Measurements from ENCODE around the gene CPLX1.
A peak's percentile ranks its signal among the peaks of the same experiment; 100 is the strongest.

CPLX1 gene

DNA sequence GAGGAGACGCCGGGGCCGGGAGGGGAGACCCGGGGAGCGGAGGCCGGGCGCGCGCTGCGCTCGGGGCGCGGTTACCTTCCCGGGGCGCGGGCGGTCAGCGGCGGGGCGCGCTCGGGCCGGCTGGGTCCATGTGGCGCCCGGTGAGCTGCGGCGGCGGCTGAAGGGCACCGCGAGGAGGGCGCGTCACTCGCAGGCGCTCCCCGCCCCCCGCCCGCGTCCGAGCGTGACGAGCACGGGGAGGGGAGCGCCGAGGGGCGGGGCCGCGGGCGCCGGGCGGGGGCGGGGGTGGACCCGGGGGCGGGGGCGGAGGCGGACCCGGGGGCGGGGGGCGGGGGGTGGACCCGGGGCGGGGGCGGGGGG lies at the start of gene CPLX1:
Gene CPLX1 (minus strand): TSS at position 159 of the 360 bp plus-strand sequence. CDS start 1,607 bp downstream, outside the sequence.
- peak; percentile 27 to 79 for DNase-seq

DNA sequence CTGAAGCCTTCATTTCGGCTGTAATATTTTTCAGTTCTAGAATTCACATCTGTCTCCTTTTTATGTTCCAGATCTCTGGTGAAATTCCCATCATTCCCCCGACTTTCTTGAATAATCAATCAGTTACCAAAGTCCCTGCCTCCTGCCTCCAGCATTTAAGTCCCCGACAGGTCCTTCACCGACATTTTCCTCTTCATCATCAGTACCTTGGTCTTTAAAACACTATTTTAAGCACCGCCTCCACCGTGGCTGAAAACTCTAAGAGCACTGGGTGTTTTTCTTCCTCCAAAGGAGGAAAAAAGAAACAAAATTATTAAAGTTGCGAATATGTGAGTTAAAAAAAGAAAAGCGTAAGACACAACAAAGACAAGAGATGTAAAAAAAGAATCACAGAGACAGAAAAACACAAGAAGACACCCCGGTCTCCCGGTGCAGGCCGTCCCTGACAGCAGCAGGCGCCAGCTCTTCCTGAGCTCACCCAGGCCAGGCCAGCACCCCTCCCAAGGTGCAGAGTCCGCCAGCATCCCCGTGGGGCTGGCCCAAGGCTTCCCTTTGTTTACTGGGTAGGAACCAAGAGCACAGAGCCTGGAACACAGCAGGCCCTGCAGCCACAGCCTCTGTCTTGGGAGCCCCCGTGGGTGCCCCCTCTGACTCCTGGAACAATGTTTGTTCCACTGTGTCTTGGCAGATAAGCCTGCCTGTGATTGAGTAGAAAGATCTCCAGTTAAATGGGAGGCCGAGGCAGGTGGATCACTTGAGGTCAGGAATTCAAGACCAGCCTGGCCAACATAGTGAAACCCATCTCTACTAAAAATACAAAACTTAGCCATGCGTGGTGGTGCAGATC lies 49.3 kb upstream of the CPLX1 start:
- DNase-seq = no peak

DNA sequence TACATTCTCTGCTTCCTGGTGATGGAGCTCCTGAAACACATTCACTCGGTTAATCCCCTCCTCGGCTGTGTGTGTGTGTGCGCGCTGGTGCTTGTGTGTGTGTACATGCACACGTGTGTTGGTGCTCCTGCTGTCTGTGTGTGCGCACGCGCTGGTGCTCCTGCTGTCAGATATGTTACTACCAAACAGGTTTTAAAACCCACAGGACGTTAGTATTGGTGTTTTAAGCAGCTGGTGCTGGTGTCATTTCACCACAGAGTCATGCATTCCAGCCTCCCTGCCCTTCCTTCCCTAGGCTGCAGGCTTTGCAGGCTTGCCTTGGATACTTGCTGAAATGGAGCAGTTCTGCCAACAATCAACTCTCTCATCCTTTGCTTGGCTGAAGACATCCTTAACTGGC lies 48.1 kb upstream of the CPLX1 start:
- DNase-seq = no peak

DNA sequence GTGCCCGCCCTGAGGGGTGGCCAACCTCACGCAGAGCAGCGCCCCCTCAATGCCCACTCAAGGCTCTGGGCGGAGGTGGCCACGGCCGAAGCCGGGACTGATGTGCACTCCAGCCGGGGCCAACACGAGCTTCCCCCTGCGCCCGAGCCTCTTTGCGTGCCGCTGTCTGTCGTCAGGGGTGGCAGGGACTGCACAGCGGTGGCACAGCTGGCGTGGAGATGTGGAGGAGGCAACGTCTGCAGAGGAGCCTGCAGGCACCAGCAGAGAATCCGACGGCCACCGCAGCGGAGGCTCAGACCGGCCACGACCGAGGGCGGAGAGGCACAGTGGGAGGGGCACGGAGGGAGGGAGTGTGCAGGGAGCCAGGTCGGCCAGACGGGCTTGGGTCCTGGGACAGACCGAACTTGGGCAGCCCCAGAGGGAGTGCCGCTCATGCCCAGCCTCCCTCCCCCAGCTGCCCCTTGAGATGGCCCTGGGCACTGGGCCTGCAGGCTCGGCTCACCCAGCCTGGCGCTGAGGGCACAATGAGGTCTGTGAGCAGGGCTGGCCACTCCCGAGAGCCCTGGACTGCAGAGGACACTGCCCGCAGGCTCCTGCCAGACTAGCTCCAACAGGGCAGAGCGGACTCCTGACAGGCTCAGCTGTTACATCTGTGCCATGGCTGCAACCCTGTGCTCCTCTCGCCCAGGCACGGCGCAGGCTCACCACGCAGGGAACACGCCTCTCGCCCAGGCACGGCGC lies 46.5 kb upstream of the CPLX1 start:
- DNase-seq = no peak

DNA sequence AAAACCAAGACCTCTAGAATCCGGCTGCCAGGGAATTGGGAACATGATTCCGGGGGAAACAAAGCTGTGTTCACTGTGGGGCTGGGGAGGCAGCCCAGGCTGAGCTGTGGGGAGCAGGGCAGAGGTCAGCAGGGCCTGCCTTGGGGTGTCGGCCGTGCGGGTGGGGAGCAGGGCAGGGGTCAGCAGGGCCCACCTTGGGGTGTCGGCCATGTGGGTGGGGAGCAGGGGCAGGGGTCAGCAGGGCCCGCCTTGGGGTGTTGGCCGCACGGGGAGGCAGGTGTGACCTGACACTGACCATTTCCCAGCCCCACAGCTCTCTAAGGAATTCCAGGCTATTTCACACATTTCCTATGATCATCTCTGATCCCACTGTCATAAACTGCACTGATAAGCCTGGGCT lies 45.6 kb upstream of the CPLX1 start:
- DNase-seq = no peak

DNA sequence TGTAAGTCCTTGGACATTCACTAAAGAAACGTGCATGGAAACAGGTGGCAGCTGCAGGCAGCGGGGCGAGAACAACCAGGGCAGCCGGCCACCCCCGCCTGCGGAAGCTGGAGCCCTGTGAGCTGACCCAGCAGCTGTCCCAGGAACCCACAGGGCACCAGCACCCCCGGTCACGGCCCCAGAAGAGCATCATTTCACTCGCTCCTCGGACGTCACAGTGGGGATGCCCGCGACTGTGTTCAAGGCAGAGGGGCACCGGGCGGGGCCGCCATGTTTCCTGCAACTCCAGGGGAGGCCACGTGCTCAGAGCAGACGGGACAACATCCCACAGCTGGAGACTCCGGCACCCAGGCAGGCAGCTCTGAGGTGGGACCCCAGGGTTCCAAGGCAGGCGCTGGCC lies 45.0 kb upstream of the CPLX1 start:
- DNase-seq = no peak

DNA sequence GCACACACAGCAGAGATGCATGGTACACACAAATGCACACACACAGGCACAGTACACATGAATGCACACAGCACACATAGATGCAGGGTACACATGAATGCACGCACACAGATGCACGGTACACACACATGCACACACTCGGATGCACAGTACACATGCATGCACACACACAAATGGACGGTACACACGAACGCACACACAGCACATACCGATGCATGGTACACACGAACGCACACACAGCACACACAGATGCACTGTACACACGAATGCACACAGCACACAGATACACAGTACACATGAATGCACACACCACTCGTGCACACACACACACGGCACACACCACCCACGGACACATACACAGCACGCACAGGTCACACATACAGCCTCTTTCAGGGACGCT lies 43.8 kb upstream of the CPLX1 start:
- no peak for DNase-seq

DNA sequence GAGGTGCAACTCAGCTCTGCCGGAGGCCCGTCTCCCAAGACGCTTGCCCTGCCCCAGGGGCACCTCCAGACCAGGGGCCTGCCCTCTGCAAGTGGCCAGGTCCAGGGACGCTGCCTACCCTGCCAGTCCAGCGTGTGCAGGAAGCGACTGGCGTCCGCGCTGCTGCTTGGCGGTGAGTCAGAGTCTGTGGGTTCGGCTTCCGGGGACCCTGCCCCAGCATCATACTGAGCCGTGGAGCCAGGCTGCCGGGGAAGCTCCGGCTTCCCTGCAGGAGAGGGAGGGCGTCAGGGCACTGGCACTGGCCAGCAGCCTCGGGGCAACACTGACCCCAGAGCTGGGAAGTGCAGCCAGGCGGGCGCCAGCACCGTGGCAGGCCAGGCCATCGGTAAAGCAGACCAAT lies 42.5 kb upstream of the CPLX1 start:
- no peak for DNase-seq

DNA sequence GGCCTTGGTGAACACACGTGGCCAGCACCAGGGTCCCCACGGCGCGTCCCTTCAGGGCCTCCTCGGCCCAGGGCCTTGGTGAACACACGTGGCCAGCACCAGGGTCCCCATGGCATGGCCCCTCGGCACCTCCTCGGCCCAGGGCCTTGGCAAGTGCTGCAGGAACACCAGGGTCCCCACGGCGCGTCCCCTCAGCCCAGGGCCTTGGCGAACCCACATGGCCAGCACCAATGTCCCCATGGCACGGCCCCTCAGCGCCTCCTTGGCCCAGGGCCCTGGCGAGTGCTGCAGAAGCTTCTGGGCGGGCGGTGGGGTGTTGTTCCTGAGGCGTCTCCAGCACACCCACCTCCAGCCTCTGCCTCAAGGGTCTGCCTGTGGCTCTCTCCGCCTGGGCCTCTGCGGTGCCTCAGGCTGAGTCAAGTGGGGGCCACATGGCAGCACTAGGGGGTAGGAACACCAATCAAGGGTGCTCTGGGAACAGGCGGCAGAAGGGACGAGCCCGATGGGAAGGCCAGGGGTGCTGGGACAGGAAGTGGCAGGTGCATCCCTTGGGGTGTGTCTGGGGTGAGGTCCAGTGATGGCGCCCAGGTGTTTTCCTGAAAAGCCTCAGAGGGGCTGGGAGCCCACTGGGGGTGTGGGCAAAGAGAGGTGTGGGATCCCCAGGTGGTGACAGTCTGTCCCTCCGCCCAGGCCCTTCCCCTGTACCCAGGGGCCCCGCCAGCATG lies 41.8 kb upstream of the CPLX1 start:
- DNase-seq = no peak

DNA sequence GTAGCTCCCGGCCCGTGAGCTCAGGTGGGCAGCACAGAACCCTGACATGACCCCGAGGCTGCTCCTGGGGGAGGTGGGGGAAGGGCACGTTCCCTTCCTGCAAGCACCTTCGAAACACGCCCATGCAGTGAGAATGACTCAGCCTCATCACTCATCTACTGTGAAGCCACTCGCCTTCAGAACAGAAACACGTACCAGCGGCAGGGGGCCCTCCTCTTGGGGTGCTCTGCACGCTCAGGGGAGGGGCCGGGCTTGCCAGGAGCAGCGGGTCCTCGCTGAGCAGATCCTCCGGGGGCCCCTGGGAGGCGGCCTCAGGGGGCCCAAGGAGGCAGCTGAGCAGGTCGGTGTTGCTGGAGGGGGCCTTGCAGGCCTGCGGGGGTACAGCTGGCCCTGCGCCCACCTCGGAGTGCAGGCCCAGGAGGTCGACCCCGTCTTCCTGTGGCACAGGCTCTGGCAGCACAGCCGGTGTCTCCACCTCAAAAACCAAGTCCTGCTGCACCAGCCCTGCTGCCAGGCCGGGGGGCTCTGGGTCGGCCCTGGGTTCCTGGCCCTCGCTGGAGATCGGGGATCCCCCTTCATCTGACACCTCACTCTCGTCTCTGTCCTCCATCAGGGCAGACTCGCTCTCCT lies 40.9 kb upstream of the CPLX1 start:
- no peak for DNase-seq

DNA sequence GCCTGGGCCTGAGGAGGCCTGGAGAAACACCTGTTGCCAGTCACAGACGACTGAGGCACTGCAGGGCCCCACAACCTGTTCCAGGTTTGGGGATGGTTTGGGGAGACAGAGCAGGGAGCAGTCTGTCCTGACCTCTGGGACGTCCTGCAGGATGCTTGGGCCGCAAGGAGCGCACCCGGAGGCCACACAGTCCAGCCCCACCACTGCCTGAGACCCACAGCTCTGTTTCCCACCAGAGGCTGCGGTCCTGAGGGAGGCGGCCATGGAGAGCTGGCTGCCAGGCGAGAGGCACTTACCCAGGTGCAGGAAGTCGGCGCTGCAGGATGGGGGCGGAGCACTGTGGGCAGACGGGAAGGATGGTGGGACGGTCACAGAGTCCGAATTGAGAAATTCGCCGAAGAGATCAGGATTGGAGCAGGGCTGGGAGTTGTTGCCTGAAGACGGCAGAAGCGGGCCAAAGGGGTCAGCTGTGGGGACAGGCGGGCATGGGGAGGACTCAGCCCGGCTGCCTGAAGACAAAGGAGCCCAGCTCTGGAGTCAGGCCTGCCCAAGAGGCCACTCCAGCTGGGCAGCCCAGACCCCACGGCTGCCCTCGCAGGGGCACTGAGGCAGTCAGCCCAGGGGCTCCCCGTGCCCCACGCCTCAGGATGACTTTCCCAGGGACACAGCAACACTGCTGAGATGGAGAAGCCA lies 40.3 kb upstream of the CPLX1 start:
- DNase-seq = no peak

DNA sequence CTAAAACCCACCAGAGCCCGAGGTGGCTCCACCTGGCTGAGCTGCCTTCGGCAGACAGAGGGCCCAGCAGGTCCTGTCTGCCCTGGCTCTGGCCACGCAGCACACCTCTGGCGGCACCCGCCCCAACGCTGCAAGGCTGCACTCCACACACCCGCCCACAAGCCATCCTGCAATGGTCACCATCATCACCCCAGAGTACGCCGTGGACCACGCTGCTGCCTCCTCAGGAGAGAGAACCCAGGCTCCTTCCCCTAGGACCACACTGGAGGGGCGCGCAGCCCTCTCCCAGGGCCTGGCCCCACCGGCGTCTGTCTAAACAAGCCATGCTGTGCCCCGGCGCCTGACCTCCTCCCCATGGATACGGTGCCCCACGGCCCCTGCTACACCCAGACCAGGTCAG lies 39.6 kb upstream of the CPLX1 start:
- no peak for DNase-seq

DNA sequence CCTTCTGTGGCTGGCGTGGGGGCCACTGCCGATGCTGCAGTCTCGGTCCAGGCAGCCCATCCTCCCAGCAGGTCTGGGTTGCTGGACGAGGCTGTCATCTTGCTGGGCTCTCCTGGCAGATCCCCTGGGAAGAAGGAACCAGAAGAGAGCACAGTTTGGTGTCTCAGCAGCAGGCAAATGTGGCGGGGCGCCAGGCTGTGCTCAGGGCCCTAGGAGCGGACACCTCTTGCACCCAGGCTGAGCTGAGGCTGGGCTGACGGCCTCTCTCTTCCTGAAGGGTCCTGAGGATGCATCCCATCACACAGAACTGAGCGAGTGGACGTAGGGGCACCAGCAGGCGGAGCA lies 39.2 kb upstream of the CPLX1 start:
- no peak for DNase-seq

DNA sequence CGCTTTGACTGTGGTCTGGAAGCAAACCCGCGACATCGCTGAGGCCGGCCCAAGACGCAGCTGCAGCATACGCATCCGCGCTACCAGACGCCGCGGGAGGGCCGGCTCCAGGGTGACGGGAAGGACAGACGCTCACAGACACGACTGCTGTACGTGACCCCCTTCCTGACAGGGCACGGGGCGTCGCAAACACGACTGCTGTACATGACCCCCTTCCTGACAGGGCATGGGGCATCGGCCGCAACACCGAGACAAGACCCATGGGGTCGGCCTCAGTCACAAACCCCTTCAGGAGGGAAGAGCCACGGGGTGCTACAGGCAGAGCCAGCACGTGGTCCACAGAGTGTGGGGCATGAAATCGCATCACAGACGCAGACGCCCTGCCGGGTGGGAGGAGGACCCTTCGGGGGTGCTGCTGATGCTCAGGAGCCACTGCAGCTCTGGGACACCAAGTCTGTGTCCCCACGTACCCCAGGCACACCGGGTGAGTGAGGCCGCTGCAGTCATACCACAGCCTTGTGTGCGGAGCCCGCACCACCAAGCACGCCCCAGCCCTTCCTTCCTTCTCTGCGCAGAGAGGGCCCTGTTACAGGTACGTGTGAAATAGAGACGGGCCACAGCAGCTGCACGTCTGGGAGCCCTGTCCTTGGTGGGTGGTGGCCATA lies 38.7 kb upstream of the CPLX1 start:
- DNase-seq = no peak

DNA sequence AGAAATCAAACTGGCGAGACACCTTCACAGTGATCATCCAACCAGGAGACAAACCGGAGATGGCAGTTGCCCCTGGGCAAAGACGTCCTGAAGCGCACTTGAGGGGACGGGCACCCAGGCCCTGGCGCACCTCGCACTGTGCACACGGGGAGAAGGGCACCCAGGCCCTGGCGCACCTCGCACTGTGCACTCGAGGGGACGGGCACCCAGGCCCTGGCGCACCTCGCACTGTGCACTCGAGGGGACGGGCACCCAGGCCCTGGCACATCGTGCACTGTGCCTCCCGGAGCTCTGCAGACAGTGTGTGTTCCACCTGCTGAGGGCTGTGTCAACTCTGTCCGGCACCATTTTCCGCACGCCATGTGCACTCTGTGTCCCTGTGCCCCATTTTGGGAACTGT lies 34.6 kb upstream of the CPLX1 start:
- no peak for DNase-seq

DNA sequence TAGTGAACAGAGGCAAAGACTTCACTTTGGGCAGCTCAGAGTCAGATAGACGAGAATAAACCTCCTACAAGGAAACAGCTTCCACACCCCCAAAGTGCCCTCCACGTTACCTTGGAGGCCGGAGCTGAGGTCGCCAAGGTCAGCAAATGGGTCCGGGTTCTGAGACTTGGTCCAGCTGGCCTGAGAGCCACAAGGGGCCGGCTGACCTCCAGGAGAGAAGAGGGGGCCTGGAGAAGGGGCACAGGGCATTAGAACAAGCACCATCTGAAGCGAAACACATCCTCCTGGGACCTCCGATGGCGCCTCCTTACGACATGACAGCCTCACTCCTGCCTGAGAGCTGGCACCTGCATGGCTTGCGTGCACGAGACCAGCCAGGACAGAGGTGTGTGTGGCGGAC lies 33.6 kb upstream of the CPLX1 start:
- DNase-seq = no peak

DNA sequence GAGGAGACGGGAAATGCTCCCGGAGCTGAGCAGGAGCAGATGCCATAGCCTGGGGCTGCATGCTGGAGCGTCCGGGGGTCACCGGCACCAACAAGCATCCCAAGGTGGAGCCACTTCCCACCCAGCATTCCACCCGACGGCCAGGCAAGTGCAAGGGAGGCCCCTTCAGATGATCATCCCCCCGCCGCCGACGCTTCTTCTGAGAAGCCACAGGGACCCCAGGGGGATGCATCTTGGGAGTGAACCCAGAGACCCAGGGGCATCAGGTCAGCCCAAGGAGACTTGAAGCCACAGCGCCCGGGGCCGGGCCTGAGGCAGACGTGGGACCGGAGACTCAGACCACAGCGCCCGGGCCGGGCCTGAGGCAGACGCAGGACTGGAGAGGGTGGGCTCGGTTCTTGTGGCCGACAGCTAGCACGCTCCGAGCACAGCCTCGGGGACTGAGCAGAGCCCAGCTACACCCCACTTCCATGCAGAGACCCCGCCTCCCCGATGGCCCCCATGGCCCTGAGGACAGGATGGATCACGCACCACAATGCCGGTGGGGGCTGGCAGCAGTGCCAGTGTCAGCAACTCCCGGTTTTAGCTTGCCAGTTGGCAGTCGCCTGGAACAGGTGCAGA lies 33.0 kb upstream of the CPLX1 start:
- no peak for DNase-seq

DNA sequence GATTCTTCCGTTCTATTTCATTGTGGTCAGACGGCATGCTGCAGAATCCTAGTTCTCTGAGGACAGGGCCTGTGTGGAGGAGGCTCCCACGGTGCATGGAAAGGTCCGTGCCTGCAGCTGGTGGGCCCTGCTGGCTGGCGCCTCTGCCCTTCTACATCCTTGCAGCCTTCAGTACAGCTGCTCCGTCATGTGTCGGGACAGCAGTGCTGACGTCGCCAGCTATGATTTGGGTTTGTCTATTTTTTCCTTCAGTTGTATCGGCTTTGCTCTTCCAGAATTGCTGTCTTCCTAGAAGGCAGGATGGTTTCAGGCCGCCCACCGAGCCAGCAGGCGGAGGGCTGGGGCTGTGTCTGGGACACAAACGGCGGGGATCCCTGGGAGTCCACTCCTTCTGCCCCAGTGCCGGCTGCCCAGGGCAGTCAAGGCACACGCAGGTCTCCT lies 32.1 kb upstream of the CPLX1 start:
- DNase-seq = no peak

DNA sequence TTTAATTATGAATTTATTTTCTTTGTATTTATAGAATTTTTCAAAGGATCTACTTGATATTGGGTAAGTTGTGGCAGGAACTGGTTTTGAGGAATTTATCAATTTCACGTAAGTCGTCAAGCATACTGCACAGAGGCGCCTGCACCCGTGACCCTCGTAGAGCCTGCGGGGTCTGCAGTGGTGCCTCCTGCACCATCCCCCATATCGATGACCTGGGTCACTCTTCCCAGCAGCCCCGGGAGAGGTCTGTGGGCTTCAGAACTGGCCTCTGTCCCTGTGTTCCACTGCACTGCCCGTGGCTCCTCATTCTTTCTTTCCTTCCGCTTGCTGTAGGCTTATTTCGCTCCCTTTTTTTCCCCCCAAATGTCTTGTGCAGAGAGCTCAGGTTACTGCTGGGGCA lies 31.5 kb upstream of the CPLX1 start:
- DNase-seq = no peak

DNA sequence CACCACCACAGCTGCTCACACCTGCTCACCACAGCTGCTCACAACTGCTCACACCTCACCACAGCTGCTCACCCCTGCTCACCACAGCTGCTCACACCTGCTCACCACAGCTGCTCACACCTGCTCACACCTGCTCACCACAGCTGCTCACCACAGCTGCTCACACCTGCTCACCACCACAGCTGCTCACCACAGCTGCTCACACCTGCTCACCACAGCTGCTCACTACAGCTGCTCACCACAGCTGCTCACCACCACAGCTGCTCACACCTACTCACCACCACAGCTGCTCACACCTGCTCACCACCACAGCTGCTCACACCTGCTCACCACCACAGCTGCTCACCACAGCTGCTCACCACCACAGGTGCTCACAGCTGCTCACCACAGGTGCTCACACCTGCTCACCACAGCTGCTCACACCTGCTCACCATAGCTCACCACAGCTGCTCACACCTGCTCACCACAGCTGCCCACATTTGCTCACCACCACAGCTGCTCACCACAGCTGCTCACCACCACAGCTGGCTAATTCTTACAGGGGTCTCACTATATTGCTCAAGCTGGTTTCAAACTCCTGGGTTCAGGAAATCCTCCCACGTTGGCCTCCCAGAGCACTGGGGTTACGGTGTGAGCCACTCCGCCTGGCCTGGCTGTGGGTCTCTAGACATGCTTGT lies 30.4 kb upstream of the CPLX1 start:
- DNase-seq = no peak

DNA sequence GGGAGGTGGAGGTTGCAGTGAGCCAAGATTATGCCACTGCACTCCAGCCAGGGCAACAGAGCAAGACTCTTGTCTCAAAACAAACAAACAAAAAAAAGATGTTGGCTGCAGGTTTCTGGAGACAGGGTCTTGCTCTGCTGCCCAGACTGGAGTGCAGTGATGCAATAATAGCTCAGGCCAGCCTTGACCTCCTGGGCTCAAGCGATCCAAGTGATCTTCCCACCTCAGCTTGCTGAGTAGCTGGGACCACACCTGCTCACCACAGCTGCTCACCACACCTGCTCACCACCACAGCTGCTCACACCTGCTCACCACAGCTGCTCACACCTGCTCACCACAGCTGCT lies 29.9 kb upstream of the CPLX1 start:
- DNase-seq = no peak

All from NCI-H526 (cell line).